Measurements from ENCODE around the gene GALR1.
"Not testable (repeated sequence)": the region's sequence is repeated elsewhere in the genome, so short reads cannot be mapped to it uniquely, and the experiment has no call there.

Gene GALR1, protein sequence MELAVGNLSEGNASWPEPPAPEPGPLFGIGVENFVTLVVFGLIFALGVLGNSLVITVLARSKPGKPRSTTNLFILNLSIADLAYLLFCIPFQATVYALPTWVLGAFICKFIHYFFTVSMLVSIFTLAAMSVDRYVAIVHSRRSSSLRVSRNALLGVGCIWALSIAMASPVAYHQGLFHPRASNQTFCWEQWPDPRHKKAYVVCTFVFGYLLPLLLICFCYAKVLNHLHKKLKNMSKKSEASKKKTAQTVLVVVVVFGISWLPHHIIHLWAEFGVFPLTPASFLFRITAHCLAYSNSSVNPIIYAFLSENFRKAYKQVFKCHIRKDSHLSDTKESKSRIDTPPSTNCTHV

DNA sequence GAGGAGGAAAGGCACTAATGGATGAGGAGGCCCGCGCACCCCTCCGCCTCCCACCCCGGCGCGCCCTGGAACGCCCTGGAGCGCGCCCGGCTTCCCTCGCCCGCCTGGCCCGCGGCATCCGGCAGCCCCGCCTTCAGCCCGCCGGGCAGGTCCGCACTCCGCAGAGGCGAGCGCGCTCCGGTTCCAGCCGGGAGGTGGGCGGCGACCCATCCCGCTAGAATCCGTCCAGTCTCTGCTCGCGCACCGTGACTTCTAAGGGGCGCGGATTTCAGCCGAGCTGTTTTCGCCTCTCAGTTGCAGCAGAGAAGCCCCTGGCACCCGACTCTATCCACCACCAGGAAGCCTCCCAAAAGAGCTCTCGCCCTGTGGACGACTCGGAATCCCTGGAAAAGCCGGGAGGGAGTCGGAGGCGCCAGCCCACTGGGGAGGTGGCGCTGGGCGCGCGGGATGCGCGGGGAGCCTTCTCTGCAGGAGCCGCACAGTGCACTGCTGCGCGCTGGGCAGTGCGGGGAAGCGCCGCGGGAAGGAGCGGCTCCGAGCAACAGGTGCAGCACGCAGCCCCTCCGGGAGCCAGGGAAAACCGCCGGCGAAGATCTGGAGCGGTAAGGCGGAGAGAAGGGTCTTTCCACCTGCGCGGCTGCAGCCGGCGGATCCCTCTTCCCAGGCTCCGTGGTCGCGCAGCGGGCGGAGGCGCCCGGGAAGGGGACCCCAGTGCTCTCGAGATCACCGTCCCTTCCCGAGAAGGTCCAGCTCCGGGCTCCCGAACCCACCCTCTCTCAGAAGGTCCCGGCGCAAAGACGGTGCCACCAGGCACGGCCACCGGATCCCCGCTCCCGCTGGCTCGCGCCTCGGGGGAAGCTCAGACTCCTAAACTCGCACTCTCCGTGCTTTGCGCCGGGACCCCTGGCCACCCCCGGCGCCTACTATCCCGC lies at the start of gene GALR1:
Gene GALR1, plus strand, starts transcription at position 280 of the 932 bp plus-strand sequence. CDS start 701 bp downstream, outside the sequence.
- no peak for DNase-seq (ENCODE audit: low read depth in 2 of 2)

DNA sequence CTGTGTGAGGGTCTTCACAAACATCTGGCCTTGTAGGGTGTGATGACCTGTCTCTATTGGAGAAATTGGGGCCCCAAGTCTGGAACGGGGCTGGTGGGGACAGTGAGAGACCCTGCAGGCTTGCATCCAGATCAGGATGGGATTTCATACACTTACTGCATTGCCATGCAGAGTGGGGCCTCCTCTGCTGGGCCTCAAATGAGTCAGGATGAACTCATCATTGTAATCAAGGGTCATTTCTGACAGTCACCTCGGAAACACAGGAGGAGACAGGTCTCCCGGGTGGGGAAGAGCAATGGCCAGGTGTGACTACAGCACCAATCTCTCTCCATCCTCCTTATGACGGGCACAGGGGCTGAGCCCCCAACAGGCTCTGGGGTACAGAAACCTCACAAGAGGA lies 48.1 kb upstream of the GALR1 start:
- no peak for DNase-seq (ENCODE audit: low read depth in 2 of 2)

DNA sequence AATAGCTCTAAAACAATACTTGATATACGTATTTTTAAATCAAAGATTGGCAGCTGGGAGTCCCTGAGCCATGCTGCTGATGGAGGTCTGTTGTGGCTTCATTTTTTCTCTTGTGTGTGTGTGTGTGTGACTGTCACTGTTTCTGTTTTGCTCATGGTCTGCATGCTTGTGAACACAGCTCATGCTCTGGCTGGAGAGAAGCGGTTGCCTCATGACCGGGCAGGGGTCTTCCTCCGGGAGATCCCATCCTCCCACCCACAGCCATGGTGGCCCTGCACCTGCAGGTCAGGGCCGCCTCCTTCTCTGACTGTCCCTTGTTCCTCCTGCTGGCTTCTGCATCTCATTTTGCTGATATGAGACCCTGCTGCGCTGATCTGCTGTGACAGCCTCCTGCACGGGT lies 47.3 kb upstream of the GALR1 start:
- no peak for DNase-seq (ENCODE audit: low read depth in 2 of 2)

DNA sequence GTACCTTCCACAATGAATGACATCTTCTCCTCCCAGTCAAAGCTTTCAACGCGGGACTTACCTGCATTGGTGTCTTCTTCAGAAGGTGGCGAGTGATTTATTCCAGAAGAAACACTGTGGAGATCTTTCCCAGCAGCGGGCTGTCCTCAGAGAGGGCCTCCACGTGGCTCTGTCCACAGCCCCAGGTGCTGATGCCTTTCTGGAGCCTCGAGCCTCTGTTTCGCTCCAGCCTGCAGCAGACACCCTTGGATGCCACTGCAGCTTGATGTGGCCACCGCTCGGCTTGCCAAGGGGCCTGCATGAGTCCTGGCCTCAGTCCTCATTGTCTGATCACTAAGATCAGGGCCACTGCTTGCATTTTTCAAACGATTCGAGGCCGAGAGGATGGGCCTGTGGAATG lies 46.6 kb upstream of the GALR1 start:
- no peak for DNase-seq (ENCODE audit: low read depth in 2 of 2)

DNA sequence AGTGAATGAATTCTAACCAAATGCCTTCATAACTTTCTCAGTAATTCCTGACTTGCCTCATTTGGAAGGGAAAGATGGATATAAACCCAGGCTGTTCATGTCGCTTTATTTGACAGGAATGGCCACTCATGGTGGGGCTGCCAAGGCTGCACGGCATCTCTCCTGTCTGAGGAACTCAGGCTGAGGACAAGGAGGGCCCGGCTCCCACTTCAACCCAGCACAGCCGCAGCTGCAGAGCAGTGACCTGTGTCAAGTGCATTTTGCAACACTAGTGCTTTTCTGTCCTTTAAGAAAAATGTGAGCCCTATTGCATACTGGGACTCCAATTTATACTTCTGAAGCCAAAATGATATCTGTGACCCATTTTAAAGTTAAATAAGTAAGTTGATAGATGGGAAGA lies 45.8 kb upstream of the GALR1 start:
- DNase-seq (ENCODE audit: low read depth in 2 of 2), result no peak

DNA sequence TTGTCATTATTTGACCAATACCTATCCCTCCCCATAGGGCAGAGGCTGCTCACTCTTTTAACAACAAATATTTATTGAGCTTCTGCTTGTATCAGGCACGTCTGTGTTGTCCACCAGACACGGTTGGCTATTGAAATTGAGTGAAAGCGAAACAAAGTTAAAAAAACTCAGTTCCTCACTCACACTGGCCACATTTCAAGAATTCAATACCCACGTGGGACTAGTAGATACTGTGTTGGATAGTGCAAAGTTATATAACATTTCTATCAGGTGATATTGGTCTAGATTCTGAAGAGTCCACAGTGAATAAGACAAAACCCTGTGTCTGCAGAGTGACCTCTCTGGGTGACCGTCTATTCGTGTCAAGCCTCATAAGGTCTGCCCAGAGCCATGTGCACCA lies 43.9 kb upstream of the GALR1 start:
- DNase-seq (ENCODE audit: low read depth in 2 of 2), result no peak

DNA sequence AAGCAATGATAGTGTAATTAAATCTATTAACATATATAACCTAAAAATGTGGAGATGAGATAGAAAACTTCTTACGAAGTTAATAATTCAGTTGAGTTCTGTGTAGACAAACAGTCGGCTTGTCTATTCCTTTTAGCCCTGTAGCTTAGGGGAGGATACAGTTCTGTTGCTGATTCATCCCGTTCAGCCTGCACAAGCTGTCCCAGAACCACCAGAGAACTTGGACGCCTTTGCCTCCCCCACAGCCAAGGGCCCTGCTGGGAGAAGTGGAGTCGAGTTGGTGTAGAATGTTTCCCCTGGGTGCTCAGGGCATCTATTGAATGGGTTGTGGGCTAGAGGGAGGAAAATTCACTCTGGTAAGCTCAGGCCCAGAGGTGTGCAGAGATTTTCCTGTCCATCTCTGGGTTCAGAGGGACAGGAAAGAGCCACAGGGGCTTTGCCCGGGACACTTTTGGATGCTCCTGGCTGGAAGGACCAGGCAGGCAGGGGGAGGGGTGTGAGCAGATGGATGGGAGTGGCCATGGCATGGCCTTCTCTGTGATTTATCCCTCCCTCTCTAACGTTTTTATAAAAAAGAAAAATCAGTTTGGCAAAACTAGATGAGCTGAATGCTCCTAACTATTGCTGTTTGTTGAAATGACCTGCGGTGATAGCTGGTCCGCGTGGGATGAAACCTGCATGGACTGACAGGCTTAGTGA lies 42.8 kb upstream of the GALR1 start:
- DNase-seq (ENCODE audit: low read depth in 2 of 2), result no peak

DNA sequence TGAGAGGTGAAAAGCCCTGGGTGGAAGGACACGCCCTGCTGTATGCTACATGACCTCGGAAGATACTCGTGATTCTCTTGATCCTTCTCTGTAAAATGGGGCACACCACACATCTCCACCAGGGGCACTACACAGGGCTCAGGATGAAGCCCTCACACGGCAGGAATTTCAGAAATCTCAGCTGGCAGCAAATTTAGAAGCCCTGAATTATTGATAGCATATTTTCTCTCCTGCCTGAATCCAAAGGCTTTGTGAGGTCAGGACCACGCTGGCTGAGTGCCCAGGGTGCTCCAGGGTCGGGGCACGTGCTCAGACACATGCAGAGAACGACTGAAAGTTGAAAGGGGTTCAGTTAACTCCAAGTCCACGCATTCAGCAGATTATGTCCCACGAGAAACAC lies 42.1 kb upstream of the GALR1 start:
- DNase-seq (ENCODE audit: low read depth in 2 of 2), result peak in 1 of 2 donors; percentile 6

DNA sequence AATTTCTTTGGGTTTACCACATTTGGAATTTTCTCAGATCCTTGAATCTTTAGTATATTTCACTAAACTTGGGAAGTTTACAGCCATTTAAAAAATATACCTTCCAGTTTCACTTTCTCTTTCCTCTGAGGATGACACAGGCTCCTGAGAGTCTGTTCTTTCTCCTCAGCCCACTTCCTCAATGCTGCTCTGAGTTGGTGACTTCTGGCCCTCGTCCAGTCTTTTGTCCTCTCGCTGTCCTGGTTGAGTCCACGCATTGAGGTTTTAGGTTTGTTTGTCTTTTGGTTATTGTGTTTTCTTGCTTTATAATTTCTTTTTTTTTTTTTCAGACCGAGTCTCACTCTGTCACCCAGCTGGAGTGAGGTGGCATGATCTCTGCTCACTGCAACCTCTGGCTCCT lies 40.7 kb upstream of the GALR1 start:
- no peak for DNase-seq (ENCODE audit: low read depth in 2 of 2)

DNA sequence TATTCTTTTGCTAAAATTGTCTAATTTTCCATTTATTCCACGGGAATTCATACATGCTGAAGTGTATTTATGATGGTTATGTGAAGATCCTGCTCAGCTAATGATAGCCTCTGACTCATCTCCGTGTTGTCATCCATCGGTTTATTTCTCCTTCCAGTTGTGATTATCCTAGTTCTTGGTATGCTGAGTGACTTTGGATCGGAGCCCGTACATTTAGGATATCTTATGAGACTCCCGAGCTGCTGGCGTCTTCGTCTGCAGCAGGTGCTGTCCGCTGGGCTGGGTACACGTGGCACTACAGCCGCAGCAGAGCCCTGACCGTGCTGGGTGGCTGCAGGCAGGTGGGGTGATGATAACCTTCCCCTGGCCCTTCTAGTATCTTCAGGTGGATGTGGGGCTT lies 40.1 kb upstream of the GALR1 start:
- DNase-seq (ENCODE audit: low read depth in 2 of 2), result no peak

DNA sequence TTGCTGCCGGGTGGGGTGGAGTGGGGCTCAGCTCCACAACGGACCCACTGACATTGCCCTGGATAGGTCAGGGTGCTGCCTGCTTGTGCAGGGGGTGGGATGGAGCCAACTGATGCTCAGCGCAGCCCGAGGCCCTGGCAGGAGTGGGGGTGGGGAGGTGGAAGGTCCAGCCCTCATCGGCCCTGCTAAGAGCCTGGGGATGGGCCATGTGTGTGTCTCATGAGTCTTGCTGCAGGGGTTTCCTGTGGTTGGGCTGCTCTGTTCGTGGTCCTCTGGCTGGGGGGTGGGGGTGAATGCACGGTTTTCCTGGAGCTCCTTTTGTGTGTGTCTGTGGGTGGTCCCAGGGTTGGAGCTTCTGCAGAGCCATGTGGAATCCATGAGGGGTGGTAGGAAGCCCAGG lies 39.4 kb upstream of the GALR1 start:
- no peak for DNase-seq (ENCODE audit: low read depth in 2 of 2)

DNA sequence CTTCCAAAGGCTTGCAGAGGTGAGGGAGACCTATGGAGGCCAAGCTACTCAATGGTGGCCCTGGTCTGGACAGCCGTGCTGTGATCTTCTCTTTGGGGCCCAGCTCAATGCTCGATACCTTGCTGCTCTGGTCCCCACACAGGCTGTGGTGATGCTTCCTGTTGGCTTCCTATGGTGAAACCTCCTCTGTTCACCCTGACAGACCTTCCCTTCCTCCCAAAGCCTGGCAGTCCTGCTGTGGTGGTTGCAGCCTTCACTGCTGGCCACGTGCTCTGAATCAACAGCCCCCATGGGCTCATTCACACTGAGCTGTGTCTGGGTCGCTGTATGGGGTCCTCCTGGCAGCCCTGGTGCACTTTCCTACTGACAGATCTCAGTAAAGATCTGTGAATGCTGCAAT lies 31.0 kb upstream of the GALR1 start:
- DNase-seq (ENCODE audit: low read depth in 2 of 2), result no peak

DNA sequence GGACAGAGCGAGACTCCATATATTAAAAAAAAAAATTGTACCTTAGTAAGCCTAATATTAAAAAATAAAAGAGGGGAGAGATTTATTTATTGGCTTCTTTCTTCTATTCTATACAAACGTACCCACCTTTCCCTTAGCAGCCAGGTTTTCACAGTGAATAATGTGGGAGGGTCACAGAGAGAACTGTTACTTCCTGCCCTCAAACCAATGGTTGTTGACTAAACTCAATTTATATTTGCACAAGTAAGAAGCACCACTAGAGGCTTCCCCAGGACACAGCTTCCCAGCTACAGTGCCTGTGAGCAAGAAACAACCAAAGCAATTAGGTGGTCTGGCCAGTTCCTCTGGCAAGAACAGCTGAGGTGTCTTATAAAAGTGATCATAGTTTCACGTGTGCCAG lies 28.9 kb upstream of the GALR1 start:
- DNase-seq (ENCODE audit: low read depth in 2 of 2), result no peak

DNA sequence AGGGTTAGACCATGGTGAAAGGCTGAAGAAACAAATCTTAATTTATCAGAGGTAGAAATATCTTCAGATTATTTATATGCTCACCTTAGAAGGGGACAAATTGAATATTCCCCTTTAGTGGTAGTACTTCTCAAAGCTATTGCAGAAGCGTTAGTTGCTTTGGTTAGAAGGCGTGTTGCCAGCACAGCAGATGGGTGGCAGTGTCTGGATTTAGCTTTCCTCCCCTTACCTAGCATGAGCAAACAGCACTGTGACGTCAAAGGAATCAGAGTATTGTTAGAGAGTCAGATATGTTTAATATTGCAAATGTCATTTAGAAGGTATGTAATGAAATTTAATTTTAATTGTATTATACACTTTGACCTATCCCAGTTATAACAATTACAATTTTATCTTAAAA lies 27.2 kb upstream of the GALR1 start:
- no peak for DNase-seq (ENCODE audit: low read depth in 2 of 2)

DNA sequence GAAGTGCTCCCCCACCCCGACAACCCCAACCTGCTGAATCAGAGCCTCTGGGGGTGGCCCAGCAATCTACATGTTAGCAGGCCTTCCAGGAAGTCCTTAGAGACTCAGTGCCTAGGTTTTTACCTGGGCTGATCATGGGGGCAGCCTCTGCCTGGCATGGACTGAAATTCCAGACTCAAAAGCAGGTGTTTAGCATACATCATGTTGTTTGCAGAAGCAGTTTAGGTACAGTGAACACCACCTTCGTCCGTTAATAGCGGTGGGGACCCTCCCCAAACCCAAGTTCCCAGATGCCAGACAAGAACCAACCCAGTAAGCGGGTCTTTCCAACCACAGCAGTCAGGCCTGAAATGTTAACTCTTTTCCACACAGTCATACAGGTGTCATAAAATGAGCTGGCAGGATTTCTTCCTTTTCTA lies 26.4 kb upstream of the GALR1 start:
- DNase-seq (ENCODE audit: low read depth in 2 of 2), result peak; percentile 15 to 23

DNA sequence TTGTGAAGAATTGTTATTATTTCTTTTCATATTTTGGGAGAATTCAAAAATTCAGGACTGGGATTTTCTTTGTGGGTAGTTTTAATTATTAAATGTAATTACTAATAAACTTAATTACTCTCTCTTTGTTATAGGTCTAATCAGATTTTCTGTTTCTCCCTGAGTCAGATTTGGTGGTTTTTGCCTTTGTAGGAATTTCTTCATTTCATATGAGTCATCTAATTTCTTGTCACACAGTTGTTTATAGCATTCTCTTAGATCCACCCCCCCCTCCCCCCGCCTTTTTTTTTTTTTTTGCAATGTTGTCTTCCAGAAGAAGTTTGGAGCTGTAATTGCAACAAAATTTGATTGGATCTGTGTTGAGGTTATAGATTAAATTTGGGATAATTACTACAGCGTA lies 26.0 kb upstream of the GALR1 start:
- DNase-seq (ENCODE audit: low read depth in 2 of 2), result no peak

DNA sequence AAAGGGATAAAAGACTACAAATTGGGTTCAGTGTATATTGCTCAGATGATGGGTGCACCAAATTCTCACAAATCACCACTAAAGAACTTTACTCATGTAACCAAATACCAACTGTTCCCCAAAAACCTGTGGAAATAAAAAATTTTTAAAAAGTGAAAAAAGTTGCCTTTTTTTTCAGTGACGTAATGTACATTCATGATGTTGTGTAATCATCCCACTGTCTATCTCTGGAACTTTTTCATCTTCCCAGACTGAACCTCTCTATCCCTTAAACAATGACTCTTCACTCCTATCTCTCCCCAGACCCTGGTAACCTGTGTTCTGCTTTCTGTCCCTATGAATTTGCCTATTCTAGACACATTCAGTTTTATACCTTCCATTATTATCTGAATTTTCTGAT lies 19.0 kb upstream of the GALR1 start:
- DNase-seq (ENCODE audit: low read depth in 2 of 2), result no peak

DNA sequence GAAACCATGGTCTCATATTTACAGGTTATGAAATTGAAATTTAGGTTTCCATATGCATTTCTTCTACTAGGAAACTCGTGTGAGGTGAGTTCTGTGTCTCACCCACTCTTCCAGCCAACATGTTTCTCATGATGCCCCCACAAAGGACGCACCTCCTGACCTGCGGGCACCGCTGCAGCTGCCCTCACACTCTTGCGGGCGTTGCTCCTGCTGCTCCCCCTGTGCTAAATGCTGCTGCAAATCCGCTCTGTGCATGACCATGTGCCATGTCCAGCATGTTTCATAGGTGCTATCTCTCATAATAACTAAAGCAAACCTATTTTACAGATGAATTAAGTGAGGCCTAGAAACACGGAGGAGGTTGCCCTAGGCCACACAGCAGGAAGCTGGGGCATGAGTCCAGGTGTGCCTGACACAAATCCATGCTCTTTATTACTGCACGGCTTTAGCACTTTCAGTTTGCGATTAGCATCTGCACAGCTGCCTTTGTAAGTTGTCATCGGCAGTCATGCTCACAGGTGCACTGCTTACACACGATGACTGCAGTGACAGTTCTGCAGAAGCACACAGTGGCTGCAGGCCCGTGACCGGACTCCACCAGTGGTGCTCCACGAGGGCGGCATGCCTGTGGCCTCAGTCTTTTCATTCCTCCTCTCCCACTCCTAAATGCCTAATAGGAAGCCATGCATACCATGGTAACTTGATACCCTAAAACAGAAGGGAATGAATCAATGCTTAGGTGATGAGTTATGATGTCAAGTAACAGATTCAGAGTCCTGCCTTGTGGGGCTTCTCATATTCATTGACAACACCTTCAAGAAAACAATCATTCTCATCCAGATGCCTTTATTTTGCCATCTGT lies 14.9 kb upstream of the GALR1 start:
- no peak for DNase-seq (ENCODE audit: low read depth in 2 of 2)

DNA sequence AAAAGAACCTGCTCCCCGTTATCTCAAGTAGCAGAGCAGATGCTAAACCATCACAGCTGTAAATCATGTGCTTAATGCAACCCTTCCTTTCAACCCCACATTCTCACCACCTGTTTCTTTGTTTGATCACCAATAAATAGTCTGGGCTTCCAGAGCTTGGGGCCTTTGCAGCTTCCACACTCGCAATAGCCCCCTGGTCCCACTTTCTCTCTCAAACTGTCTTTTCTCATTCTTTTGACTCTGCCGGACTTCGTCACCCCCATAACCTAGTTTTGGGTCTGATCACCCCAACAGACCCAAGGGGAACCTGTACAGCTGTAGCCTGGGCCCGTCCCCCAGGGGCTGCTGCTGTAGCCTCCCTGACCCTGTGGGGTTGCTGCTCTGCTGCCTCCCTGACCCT lies 10.4 kb upstream of the GALR1 start:
- not testable (repeated sequence) for DNase-seq (ENCODE audit: low read depth in 2 of 2)

DNA sequence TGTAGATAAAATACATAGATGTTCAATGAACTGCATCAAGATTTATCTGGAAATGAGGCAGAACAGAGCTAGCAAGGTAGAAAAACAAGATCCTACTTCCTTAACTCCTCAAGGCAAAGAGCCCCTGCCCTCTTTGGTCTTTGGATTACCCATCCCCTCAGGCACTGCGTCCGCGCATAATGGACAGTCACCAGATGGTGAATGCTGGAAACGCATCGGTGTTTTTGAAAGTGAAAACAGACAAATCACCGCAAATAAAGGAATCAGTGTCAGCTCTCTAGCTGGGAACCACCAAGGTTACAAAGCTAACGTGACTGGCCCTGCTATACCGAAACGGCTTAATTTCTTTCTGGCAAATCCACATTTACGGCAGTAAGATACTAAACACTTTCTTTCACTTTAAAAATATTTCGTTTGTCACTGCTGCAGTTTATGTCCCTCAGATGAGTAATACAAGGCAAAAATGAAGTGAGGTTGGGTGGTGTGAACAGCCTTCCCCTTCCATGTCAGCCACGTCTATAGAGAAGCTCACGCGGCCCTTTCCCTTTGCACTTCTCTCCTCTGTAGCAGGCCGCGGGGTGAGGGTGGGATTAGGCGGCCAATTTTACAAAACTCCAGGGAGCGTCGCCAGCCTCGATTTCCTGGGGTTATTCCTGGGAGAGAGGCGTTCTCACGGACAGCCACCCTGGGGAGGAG lies 627 bp upstream of the GALR1 start:
- DNase-seq (ENCODE audit: low read depth in 2 of 2), result no peak

DNA sequence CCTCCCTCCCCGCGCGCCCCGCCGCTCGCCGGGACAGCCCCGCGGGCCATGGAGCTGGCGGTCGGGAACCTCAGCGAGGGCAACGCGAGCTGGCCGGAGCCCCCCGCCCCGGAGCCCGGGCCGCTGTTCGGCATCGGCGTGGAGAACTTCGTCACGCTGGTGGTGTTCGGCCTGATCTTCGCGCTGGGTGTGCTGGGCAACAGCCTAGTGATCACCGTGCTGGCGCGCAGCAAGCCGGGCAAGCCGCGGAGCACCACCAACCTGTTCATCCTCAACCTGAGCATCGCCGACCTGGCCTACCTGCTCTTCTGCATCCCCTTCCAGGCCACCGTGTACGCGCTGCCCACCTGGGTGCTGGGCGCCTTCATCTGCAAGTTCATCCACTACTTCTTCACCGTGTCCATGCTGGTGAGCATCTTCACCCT lies 865 bp downstream of the GALR1 start:
- DNase-seq (ENCODE audit: low read depth in 2 of 2), result no peak

All from activated CD4-positive, alpha-beta T cell treated with anti-CD3 and anti-CD28 coated beads for 24 hours (primary cell).